ENCODE measurements around the gene DCLK1.
A peak's percentile ranks its signal among the peaks of the same experiment; 100 is the strongest.

Gene DCLK1

DNA sequence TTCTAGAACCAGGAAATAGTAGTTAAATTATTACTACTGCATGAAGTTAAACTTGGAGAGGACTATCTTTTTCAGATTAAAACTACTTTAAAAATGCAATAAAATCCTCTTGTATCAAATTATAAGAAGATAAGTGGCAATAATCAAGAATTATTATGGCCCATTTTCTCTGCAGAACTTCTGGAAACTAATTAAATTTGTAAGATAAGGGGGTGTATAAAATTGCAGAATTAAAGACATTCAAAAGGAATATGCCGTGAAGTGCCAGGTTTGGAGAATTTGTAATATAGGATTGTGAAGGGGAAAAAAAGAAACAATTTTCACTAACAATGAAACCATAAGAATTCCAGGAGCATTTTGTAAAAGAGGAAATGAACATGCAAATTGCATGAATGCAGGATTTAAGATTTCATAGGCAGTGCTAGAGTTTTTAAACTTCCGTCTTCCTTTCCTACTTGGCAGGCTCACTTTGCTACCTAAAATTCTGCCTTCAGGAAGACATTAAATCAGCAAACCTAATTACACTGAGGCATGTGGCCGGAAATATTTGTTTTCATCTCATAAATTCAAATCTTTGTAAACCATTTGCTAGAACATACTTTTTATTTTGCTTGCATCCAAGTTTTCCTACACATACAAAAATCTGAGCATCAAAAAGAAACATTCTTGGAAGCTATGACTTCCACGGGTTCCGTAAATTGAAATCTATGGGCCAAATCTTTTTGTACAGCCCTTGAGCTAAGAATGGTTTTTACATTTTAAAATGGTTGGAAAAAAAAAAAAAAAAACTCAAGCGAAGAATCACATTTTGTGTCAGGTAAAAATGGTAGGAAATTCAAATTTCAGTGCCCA lies 166.9 kb downstream of the DCLK1 start:
- DNase-seq = no peak
- TF ChIP-seq GATA1 (IDR thresholded peaks at IDR 0.05; ENCODE audit: low read depth, low read length) = no peak
- no peak for TF ChIP-seq POLR2A (IDR thresholded peaks at IDR 0.05; ENCODE audit: low read length)

DNA sequence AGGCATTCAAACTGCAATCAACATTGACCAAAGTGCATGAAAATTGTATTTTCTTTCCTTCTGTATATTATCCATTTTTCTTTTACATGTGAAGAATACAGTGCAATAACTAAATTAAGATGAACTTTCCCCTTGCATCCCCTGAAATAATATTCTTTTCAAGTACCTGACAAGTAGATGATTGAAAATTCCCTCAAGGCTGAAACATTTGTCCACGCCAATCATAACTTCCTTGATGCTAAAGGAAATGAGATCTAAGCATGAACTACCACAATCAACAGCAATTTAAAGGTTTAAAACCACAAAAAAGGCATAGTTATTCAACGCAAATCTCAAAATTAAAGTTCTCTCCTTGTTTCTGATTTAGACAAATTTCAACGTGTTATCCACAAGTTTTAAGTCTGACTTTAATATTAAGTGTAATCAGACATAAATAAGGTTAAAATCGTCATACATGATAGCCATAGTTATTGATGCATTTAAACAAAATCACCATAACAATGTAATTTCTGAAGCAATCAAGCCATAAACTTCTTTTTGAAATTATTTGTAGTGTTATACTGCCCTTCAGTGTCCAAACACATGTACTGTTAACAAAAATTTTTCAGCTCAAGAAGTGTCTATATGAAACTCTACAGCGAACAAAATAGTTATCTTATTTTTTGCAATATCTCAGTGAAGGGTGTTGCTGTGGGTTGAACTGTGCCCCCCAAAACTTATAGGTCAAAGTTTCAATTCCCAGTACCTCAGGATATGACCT lies 169.5 kb downstream of the DCLK1 start:
- TF ChIP-seq POLR2A (IDR thresholded peaks at IDR 0.05; ENCODE audit: low read length) = no peak
- no peak for TF ChIP-seq GATA1 (IDR thresholded peaks at IDR 0.05; ENCODE audit: low read depth, low read length)
- no peak for DNase-seq

DNA sequence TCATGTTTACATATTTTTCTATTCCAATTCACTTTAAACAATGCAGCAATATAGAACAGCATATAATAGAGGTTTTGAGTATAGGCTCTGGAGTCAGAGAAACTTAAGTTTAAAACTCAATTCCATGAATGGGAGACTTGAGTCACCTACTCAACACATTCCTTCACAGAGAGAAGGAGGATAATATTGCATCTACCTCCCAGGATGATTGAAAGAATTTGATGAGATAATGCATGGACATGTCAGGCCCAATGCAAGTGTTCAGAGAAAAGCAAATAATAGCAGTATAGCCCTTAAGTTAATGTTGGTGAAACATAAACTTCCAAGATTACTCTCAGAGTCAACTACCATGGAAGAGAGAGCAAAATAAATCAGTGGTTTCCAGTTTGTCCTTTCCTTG lies 170.2 kb downstream of the DCLK1 start:
- no peak for DNase-seq
- TF ChIP-seq POLR2A (IDR thresholded peaks at IDR 0.05; ENCODE audit: low read length) = no peak
- no peak for TF ChIP-seq GATA1 (IDR thresholded peaks at IDR 0.05; ENCODE audit: low read depth, low read length)

DNA sequence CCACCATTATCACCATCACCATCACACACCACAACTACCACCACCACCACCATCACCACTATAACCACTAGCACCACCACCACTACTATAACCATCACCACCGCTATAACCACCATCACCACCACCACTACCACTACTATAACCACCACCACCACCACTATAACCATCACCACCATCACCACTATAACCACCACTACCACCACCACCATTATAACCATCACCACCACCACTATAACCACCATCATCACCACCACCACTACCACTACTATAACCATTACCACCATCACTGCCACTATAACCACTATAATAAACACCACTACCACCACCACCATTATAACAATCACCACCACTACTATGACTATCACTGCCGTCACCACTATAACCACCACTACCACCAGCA lies 173.2 kb downstream of the DCLK1 start:
- TF ChIP-seq POLR2A (IDR thresholded peaks at IDR 0.05; ENCODE audit: low read length) = no peak
- TF ChIP-seq GATA1 (IDR thresholded peaks at IDR 0.05; ENCODE audit: low read depth, low read length) = no peak
- peak in 1 of 2 experiments; percentile 8 for DNase-seq

DNA sequence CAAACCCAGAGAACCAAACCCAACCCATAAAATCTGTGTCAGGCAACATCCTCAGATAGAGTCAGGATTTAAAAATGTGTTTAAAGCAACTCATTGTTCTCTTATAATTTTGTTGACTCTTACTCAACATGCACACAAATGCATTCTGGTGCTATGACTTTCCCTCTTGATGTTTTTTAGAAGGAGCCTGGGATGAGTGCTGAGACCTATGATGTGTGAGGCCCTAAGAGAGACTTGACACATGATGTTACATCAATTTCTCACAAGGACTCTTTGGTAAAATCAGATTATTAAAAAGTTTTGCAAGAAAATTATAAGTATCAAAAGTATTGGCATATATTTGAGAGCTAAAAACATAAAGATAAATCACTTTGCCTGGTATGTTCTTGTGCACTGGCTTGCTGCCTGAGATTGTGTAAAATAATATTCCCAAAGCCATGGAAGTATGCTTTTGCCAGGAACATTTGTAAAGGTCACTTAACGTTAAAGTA lies 173.9 kb downstream of the DCLK1 start:
- no peak for TF ChIP-seq POLR2A (IDR thresholded peaks at IDR 0.05; ENCODE audit: low read length)
- TF ChIP-seq GATA1 (IDR thresholded peaks at IDR 0.05; ENCODE audit: low read depth, low read length) = no peak
- no peak for DNase-seq

DNA sequence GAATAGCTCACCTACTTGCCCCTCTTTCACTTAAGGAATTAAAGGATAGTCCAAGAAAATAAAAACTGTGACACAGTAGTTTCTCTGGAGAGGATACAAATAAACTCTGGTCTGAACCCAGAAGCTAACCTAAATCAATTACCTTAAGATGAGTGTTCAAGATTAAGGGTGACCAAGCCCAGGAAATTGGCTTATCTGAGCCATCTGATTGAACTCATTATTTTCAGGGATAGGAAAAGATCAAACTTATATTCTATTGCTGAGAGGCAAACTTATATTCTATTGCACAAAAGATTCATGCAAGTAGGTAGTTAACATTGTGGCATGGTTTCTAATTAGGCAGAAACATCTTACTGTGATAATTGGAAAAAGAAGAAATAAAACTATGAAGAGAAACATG lies 175.1 kb downstream of the DCLK1 start:
- TF ChIP-seq POLR2A (IDR thresholded peaks at IDR 0.05; ENCODE audit: low read length) = no peak
- no peak for TF ChIP-seq GATA1 (IDR thresholded peaks at IDR 0.05; ENCODE audit: low read depth, low read length)
- DNase-seq = no peak

DNA sequence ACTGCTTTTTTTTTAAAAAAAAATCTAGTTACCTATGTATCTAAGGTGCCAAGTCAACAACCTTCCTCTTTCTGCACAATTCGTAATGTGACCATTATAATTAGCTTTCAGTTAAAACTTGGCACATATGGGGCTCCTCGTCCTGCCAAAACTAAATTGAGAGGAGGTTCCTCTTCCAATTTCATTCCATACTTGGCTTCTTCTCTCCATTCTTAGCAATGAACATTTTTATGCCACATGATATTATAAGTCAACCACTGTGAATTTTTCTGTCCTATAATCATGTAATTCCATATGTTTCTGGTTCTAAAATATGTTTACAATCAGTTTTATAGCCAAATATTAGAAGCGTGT lies 177.0 kb downstream of the DCLK1 start:
- TF ChIP-seq POLR2A (IDR thresholded peaks at IDR 0.05; ENCODE audit: low read length) (no peak), GATA1 (IDR thresholded peaks at IDR 0.05; ENCODE audit: low read depth, low read length) (no peak)
- DNase-seq = no peak

DNA sequence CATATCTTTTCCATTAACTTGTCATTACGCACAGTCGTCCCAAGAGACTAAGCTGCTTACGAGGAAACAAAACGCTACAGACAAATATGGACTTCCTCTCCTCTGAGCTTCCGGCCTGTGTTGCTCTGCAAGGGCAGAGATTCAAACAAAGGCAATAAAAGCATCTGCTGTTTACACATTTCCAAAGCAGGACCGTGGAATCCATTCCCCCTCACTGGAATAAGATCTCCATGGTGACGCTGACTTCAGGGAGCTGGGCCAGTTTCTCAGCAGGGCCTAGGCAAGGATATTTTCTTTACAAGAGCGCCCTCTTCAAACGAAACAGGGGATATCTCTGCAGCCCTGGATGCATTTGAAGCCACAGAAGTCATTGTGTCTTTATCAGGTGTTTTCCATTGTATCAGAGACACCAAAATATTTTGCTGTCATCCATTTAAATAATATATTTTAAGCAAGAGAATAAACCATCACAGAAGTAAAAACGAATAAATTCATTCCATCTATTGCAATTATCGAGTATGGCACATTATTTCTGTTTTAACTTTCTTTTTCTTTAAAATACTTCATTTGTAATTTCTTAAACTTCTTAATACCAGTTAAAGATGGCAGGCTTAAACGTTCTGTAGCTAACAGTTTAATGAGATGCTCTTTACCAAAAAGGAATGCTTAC lies 177.5 kb downstream of the DCLK1 start:
- DNase-seq = peak in 1 of 2 experiments; percentile 4
- TF ChIP-seq GATA1 (IDR thresholded peaks at IDR 0.05; ENCODE audit: low read depth, low read length) (no peak), POLR2A (IDR thresholded peaks at IDR 0.05; ENCODE audit: low read length) (no peak)

DNA sequence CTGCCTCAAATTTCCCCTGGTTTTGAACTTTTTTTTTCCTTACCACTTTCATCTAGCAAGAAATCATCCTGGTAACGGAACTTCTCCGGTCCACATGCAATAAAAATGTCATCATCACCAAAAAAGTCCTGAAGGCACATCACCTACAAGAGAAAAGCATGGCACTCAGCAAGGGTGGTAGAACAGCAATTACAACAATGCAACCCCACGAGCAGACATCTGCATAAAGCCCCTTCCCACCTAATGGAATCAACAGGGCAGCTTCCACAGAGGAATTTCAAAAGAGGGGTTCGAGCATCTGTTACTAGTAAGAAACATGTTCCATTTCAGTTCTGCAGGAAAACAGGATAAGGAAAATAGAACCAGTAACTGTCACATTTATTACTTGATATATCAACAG lies 183.9 kb downstream of the DCLK1 start:
- no peak for DNase-seq

DNA sequence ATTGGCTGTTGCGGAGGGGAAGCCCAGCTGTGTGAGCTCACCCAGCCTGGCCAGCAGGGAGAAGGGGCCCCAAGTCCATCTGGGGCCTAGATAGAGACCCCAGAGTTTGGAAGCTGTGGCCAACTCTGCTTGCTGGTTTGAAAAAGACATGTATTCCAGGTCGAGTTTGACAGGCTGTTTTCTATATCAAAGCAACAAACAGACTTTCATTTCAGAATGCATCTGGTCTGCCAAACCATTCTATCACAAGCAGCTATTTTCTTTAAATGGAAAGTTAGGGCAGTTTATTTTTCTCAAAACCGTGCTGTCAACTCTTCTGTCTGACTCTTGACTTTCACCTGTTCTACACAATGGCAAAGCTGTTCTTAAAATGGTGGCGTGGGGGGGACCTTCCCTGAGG lies 185.8 kb downstream of the DCLK1 start:
- TF ChIP-seq POLR2A (IDR thresholded peaks at IDR 0.05; ENCODE audit: low read length) (no peak), GATA1 (IDR thresholded peaks at IDR 0.05; ENCODE audit: low read depth, low read length) (no peak)

More for the DNA sequence above, 183.9 kb downstream of the DCLK1 start:
- no peak for TF ChIP-seq POLR2A (IDR thresholded peaks at IDR 0.05; ENCODE audit: low read length)
- TF ChIP-seq GATA1 (IDR thresholded peaks at IDR 0.05; ENCODE audit: low read depth, low read length) = no peak

DNA sequence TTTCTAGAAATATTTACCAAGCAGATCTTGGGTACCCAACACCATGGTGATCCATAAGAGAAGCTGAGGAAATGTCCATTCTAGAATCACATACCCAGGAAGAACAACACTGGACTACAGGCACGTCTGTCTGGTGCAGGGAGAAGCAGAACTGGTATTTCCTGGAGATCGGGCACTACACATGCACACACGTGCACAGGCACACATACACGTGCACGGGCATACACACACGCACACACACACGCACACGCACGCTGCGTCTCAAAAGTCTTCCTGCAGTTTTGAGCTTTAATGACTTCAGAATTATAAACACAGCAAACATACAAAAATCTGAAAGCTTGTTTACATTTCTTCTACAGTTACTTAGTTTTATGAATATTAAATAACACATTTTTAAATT lies 189.8 kb downstream of the DCLK1 start:
- no peak for DNase-seq
- TF ChIP-seq POLR2A (IDR thresholded peaks at IDR 0.05; ENCODE audit: low read length) (no peak), GATA1 (IDR thresholded peaks at IDR 0.05; ENCODE audit: low read depth, low read length) (no peak)

More for the DNA sequence above, 185.8 kb downstream of the DCLK1 start:
- DNase-seq = no peak

DNA sequence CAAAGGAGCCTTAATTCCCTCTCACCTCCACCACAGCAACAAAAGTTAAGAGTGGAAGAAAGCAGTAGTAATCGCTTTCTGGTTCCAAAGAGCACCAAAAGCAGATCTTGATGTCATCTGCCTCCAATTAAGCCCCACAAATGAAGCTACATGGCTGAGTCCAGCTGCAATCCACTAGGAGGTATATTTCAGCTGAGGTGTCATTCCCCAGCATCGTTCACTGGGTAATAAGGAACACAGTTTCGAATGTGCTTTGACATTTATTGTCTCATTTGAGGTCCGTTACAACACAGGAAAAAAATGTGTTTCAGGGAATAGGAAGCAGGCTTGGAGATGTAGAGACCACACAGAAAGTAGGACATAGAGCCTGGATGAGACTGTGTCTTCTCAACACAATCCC lies 190.4 kb downstream of the DCLK1 start:
- DNase-seq = no peak
- no peak for TF ChIP-seq GATA1 (IDR thresholded peaks at IDR 0.05; ENCODE audit: low read depth, low read length)
- no peak for TF ChIP-seq POLR2A (IDR thresholded peaks at IDR 0.05; ENCODE audit: low read length)

DNA sequence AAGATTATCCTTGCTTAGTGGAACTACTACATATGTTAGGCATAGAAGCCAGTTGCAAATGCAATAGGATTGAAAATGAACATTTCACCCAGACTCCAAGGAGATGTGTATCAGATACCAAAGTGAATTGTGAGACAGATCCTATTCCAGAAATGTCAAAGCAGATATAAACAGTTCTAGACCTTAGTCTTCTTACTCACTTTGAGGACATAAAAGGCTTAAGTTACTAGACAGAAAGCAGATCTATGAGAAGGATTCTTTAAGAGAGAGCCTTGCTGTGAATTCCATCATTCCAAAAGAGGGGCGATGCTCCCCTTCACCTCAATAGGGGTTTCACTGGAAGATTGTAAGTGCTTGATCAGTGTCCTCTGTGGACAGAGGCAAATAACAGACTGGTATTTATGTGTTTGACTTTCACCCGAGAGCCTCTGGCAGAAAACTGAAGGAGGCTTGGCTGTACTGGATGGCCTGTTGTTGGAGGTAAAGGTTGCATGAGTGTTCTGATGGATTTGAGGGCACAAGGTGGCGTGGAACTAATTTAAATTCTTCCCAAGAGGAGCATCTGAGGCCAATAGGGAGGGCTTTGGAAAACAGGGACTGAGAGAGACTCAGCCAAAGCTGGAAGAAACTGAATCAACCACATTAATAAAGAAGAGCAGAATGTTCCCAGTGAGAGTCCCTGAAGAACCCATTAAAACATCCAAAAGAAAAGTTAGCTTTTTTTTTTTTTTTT lies 194.8 kb downstream of the DCLK1 start:
- DNase-seq = no peak
- TF ChIP-seq GATA1 (IDR thresholded peaks at IDR 0.05; ENCODE audit: low read depth, low read length) (no peak), POLR2A (IDR thresholded peaks at IDR 0.05; ENCODE audit: low read length) (no peak)

Measured in erythroblast (primary cell).